ENCODE measurements around the gene DYNLT2. TPM values are rescaled to one million over a fixed set of nuclear protein-coding genes. Genes with fewer than 3 reads are reported as not detected.

The DYNLT2 gene
- total and polyA plus RNA-seq, 2 of the 13 experiments (the other 11 are each of a cell fraction or from before 2014, with no cell fraction given): 2.1 to 4.3 TPM

DNA sequence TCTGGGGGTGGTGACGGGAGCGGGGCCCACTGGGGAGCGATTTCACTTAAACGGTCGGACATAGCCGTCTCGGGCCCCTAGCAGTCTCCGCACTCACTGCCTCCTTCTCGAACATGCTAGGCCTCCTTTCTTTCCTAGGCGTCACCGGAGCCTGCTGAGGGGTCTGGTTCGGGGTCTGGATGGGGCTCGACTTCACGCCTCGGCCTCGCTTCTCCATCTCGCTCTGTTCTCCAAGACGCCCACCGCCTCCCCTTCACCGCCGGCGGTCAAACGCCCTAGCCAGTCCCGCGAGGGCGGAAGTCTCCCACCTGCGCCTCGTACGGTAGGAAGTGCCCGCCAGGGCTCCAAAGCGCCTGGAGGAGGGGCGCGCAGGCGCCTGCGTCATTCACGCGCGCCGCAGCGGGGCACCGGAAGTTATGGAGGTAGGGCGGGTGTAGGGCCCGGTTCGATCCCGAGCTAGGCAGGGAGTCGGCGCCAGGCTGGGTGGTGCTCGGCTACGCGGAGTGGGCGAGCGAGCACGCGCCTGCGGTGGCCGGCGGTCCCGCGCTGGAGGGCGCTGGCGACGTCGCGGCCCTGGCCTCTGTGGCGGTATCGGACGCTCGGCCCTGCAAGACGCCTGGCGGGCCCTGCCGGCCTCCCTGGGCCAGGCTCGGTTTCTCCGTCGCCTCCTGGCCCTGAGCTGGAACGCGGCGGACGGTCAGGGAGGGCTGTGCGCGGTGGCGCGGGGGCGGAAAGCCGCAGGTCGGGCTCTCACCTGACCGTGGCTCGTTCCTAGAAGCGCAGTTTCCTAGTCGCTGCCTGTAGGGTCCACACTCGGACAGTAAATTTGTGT, at the start of gene DYNLT2, which contains the start of gene ERMARD (continued):
- TF ChIP-seq, protein P1, sequence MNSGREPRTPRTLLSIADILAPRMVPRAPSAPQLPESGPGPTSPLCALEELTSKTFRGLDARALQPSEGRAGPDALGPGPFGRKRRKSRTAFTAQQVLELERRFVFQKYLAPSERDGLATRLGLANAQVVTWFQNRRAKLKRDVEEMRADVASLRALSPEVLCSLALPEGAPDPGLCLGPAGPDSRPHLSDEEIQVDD (CRISPR knock-in tag; IDR thresholded peaks at IDR 0.05; ENCODE audit: borderline replicate concordance): peak; percentile 79; the same call in 1 of the 2 replicates
- TF ChIP-seq, protein P2, sequence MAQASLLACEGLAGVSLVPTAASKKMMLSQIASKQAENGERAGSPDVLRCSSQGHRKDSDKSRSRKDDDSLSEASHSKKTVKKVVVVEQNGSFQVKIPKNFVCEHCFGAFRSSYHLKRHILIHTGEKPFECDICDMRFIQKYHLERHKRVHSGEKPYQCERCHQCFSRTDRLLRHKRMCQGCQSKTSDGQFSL (CRISPR knock-in tag; IDR thresholded peaks at IDR 0.05): peak; percentile 87
- TF ChIP-seq, protein P3, sequence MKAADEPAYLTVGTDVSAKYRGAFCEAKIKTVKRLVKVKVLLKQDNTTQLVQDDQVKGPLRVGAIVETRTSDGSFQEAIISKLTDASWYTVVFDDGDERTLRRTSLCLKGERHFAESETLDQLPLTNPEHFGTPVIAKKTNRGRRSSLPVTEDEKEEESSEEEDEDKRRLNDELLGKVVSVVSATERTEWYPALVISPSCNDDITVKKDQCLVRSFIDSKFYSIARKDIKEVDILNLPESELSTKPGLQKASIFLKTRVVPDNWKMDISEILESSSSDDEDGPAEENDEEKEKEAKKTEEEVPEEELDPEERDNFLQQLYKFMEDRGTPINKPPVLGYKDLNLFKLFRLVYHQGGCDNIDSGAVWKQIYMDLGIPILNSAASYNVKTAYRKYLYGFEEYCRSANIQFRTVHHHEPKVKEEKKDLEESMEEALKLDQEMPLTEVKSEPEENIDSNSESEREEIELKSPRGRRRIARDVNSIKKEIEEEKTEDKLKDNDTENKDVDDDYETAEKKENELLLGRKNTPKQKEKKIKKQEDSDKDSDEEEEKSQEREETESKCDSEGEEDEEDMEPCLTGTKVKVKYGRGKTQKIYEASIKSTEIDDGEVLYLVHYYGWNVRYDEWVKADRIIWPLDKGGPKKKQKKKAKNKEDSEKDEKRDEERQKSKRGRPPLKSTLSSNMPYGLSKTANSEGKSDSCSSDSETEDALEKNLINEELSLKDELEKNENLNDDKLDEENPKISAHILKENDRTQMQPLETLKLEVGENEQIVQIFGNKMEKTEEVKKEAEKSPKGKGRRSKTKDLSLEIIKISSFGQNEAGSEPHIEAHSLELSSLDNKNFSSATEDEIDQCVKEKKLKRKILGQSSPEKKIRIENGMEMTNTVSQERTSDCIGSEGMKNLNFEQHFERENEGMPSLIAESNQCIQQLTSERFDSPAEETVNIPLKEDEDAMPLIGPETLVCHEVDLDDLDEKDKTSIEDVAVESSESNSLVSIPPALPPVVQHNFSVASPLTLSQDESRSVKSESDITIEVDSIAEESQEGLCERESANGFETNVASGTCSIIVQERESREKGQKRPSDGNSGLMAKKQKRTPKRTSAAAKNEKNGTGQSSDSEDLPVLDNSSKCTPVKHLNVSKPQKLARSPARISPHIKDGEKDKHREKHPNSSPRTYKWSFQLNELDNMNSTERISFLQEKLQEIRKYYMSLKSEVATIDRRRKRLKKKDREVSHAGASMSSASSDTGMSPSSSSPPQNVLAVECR (CRISPR knock-in tag; IDR thresholded peaks at IDR 0.05; ENCODE audit: borderline replicate concordance): peak; percentile 99
- peak; percentile 92 for TF ChIP-seq ZNF274 (CRISPR knock-in tag; IDR thresholded peaks at IDR 0.05)
- TF ChIP-seq PRMT3 (CRISPR knock-in tag; IDR thresholded peaks at IDR 0.05; ENCODE audit: borderline replicate concordance, low read depth): no peak; the same call in 1 of the 2 replicates
- no peak for TF ChIP-seq MLLT10 (CRISPR knock-in tag; IDR thresholded peaks at IDR 0.05)
- TF ChIP-seq ZNF724P (CRISPR knock-in tag; IDR thresholded peaks at IDR 0.05; ENCODE audit: borderline replicate concordance): peak; percentile 98
- no peak for TF ChIP-seq ZNF326 (CRISPR knock-in tag; IDR thresholded peaks at IDR 0.05; ENCODE audit: borderline replicate concordance)
- peak; percentile 86; the same call in 1 of the 2 replicates for TF ChIP-seq KLF11 (CRISPR knock-in tag; IDR thresholded peaks at IDR 0.05)
- TF ChIP-seq ZNF501 (CRISPR knock-in tag; IDR thresholded peaks at IDR 0.05): peak; percentile 94
- TF ChIP-seq TARDBP (CRISPR knock-in tag; IDR thresholded peaks at IDR 0.05): peak; percentile 97
- no peak for TF ChIP-seq IKZF1 (IDR thresholded peaks at IDR 0.05)
- TF ChIP-seq HDAC6 (IDR thresholded peaks at IDR 0.05; ENCODE audit: low read depth, low read length): no peak
- TF ChIP-seq, protein P4, sequence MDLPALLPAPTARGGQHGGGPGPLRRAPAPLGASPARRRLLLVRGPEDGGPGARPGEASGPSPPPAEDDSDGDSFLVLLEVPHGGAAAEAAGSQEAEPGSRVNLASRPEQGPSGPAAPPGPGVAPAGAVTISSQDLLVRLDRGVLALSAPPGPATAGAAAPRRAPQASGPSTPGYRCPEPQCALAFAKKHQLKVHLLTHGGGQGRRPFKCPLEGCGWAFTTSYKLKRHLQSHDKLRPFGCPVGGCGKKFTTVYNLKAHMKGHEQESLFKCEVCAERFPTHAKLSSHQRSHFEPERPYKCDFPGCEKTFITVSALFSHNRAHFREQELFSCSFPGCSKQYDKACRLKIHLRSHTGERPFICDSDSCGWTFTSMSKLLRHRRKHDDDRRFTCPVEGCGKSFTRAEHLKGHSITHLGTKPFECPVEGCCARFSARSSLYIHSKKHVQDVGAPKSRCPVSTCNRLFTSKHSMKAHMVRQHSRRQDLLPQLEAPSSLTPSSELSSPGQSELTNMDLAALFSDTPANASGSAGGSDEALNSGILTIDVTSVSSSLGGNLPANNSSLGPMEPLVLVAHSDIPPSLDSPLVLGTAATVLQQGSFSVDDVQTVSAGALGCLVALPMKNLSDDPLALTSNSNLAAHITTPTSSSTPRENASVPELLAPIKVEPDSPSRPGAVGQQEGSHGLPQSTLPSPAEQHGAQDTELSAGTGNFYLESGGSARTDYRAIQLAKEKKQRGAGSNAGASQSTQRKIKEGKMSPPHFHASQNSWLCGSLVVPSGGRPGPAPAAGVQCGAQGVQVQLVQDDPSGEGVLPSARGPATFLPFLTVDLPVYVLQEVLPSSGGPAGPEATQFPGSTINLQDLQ (CRISPR knock-in tag; IDR thresholded peaks at IDR 0.05): no peak; the same call in 1 of the 2 replicates
- peak; percentile 70; the same call in 1 of the 2 replicates for TF ChIP-seq ZNF256 (CRISPR knock-in tag; conservative IDR thresholded peaks at IDR 0.05)
- TF ChIP-seq, protein P5, sequence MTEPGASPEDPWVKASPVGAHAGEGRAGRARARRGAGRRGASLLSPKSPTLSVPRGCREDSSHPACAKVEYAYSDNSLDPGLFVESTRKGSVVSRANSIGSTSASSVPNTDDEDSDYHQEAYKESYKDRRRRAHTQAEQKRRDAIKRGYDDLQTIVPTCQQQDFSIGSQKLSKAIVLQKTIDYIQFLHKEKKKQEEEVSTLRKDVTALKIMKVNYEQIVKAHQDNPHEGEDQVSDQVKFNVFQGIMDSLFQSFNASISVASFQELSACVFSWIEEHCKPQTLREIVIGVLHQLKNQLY (CRISPR knock-in tag; IDR thresholded peaks at IDR 0.05): peak; percentile 64; the same call in 1 of the 2 replicates
- TF ChIP-seq SP4 (CRISPR knock-in tag; IDR thresholded peaks at IDR 0.05): peak; percentile 94
- peak; percentile 98 for TF ChIP-seq GABPB1 (CRISPR knock-in tag; IDR thresholded peaks at IDR 0.05)

Measured in HepG2 (cell line).